Neuronal stem cell (in vitro differentiated cells): ENCODE data around the gene ADAM12.
A peak's percentile ranks its signal among the peaks of the same experiment; 100 is the strongest.

ENCODE experiments used
- DNase-seq: peaks from one replicate; pipeline ENCODE4 v3.0.0-alpha.2; 2013; ENCODE audit warnings: low spot score
- H2AFZ ChIP-seq: one replicate; pipeline ENCODE4 v1.6.1; 2013; ENCODE audit warnings: mild to moderate bottlenecking, low read length, inconsistent platforms
- H2AK5ac ChIP-seq: 2 replicates; pipeline ENCODE4 v1.6.1; 2013; ENCODE audit warnings: low read depth, mild to moderate bottlenecking, inconsistent platforms, low read length, moderate library complexity, mixed read lengths
- H2BK120ac ChIP-seq: 2 replicates; pipeline ENCODE4 v1.6.1; 2013; ENCODE audit warnings: low read depth, mild to moderate bottlenecking, inconsistent platforms, low read length, moderate library complexity, mixed read lengths
- H2BK12ac ChIP-seq: one replicate; pipeline ENCODE4 v1.6.1; 2013; ENCODE audit warnings: low read length, inconsistent platforms
- H2BK15ac ChIP-seq: 2 replicates; pipeline ENCODE4 v1.6.1; 2013; ENCODE audit warnings: mild to moderate bottlenecking, low read length, inconsistent platforms, mixed read lengths
- H2BK5ac ChIP-seq: one replicate; pipeline ENCODE4 v1.6.1; 2013; ENCODE audit warnings: inconsistent platforms, mild to moderate bottlenecking, low read length, moderate library complexity
- H3K14ac ChIP-seq: one replicate; pipeline ENCODE4 v1.6.1; 2013; ENCODE audit warnings: low read length, inconsistent platforms
- H3K18ac ChIP-seq: 2 replicates; pipeline ENCODE4 v1.6.1; 2013; ENCODE audit warnings: low read length, inconsistent platforms
- H3K23ac ChIP-seq: 2 replicates; pipeline ENCODE4 v1.6.1; 2013; ENCODE audit warnings: low read depth, mild to moderate bottlenecking, mixed read lengths, low read length, inconsistent platforms; ENCODE audit not compliant: poor library complexity
- H3K27ac ChIP-seq: replicated peaks from 3 replicates; pipeline ENCODE4 v1.5.1; 2013; ENCODE audit warnings: low read length, inconsistent platforms
- H3K27me3 ChIP-seq, 3 experiments: 2 replicates each; pipeline ENCODE4 v1.6.1; 2013; ENCODE audit warnings: low read length in 3 of 3, mild to moderate bottlenecking in 2 of 3, inconsistent platforms in 1 of 3, low read depth in 1 of 3, mixed read lengths in 1 of 3, moderate library complexity in 1 of 3; ENCODE audit not compliant: control insufficient read depth in 3 of 3, insufficient read depth in 3 of 3
- H3K36me3 ChIP-seq, 2 donors: replicated peaks in 1 of 2; 2 replicates each; pipeline ENCODE4 v1.6.1; 2013; ENCODE audit warnings: low read length in 2 of 2; ENCODE audit not compliant: control insufficient read depth in 2 of 2, insufficient read depth in 2 of 2
- H3K4ac ChIP-seq: 2 replicates; pipeline ENCODE4 v1.6.1; 2013; ENCODE audit warnings: inconsistent platforms, mild to moderate bottlenecking, low read length, moderate library complexity
- H3K4me1 ChIP-seq, 2 donors: 1 replicate in 1 of 2; 2 replicates in 1 of 2; pipeline ENCODE4 v1.6.1; 2013; ENCODE audit warnings: low read length in 2 of 2, low read depth in 1 of 2; ENCODE audit not compliant: control insufficient read depth in 2 of 2, insufficient read depth in 1 of 2
- H3K4me2 ChIP-seq: one replicate; pipeline ENCODE4 v1.6.1; 2013; ENCODE audit warnings: mild to moderate bottlenecking, low read length, inconsistent platforms; ENCODE audit not compliant: insufficient read depth, poor library complexity, severe bottlenecking
- H3K4me3 ChIP-seq, 2 donors: 2 replicates each; pipeline ENCODE4 v1.5.1; 2013; ENCODE audit warnings: low read length in 2 of 2, mild to moderate bottlenecking in 2 of 2, inconsistent platforms in 1 of 2, moderate library complexity in 1 of 2
- H3K79me1 ChIP-seq: one replicate; pipeline ENCODE4 v1.6.1; 2013; ENCODE audit warnings: low read depth, mild to moderate bottlenecking, inconsistent platforms, low read length, moderate library complexity
- H3K9ac ChIP-seq: one replicate; pipeline ENCODE4 v1.6.1; 2013; ENCODE audit warnings: mild to moderate bottlenecking, low read depth, low read length, inconsistent platforms; ENCODE audit not compliant: poor library complexity
- H3K9me3 ChIP-seq, 2 donors: replicated peaks in 1 of 2; 2 replicates each; pipeline versions ENCODE3 to v1.6.1; 2013; ENCODE audit warnings: low read length in 2 of 2, mild to moderate bottlenecking in 2 of 2, inconsistent platforms in 1 of 2, low read depth in 1 of 2, mixed read lengths in 1 of 2, moderate library complexity in 1 of 2; ENCODE audit not compliant: control insufficient read depth in 2 of 2, insufficient read depth in 1 of 2
- H4K8ac ChIP-seq: one replicate; pipeline ENCODE4 v1.6.1; 2013; ENCODE audit warnings: low read depth, mild to moderate bottlenecking, inconsistent platforms, low read length, moderate library complexity
- H4K91ac ChIP-seq: one replicate; pipeline ENCODE4 v1.6.1; 2013; ENCODE audit warnings: low read length, low read depth, mild to moderate bottlenecking, inconsistent platforms; ENCODE audit not compliant: poor library complexity
- WGBS, 2 donors: extraction: QIAGEN DNeasy Blood & Tissue Kit; methylation state at CpG; one replicate each; pipeline ENCODE4 v1.1.7; 2013; ENCODE audit warnings: missing lambda C conversion rate in 2 of 2, mixed read lengths in 1 of 2; ENCODE audit not compliant: insufficient read length in 2 of 2, insufficient replicate concordance in 1 of 2; ENCODE audit errors: extremely low coverage in 2 of 2; 5-methylcytosine and 5-hydroxymethylcytosine counted together

Gene ADAM12

DNA sequence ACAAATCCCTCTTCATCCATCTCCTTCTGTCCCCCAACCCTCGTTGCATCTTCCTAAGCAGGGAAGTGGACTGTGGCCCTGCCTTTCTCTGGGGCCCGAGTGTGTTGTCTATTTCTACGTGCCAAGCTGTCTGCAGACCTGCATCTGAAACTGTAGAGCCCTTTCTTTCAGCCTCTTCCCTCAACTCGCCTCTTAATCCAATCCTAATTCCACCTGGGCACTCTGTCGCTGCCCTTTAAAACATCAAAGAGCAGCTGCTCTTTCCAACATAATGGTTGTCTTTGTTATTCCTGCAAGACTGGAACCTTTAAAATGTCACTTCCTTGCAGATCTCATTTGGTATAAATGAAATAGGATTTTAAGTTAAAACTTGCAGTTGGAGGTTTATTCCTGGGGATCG, 21.5 kb upstream of the ADAM12 start:
- no peak overlapping the region for H2AK5ac ChIP-seq
- no peak overlapping the region for H3K4me2 ChIP-seq
- no CpG with 5 or more reads among the region's 6 CpGs for whole genome bisulfite sequencing, 2 donors
- H2BK5ac ChIP-seq = no peak overlapping the region
- H4K8ac ChIP-seq = no peak overlapping the region
- no peak overlapping the region for H3K23ac ChIP-seq
- H4K91ac ChIP-seq = no peak overlapping the region
- no peak overlapping the region for H3K4me3 ChIP-seq
- DNase-seq = no peak
- H3K14ac ChIP-seq = no peak overlapping the region
- no peak overlapping the region for H2AFZ ChIP-seq
- H3K4me1 ChIP-seq = peaks cover 7 to 9% of the 10 kb centered on the region in 2 donors
- no peak overlapping the region for H3K9ac ChIP-seq
- peaks cover 0 to 8% (median 0%) of the 10 kb centered on the region in 3 experiments for H3K27me3 ChIP-seq
- H3K4ac ChIP-seq = no peak overlapping the region
- H3K18ac ChIP-seq = no peak overlapping the region
- H3K27ac ChIP-seq = no peak overlapping the region
- H2BK120ac ChIP-seq = no peak overlapping the region
- no peaks in the 10 kb centered on the region for H3K79me1 ChIP-seq
- no peak overlapping the region for H2BK15ac ChIP-seq
- no peaks in the 10 kb centered on the region for H3K36me3 ChIP-seq
- no peaks in the 10 kb centered on the region for H3K9me3 ChIP-seq
- no peak overlapping the region for H2BK12ac ChIP-seq

GRCh38 chr10:126408953-126409641, 20.8 kb upstream of the ADAM12 start:
- H3K4me2 ChIP-seq = no peak overlapping the region
- H4K8ac ChIP-seq = no peak overlapping the region
- no peak overlapping the region for H2BK15ac ChIP-seq
- peak overlapping the region; percentile 35 for H3K18ac ChIP-seq
- H3K9ac ChIP-seq = no peak overlapping the region
- H2BK12ac ChIP-seq = peak overlapping the region; percentile 63
- H3K27ac ChIP-seq = no peak overlapping the region
- H3K79me1 ChIP-seq = no peaks in the 10 kb centered on the region
- peaks cover 0 to 8% (median 0%) of the 10 kb centered on the region in 3 experiments for H3K27me3 ChIP-seq
- H3K36me3 ChIP-seq = no peaks in the 10 kb centered on the region
- no peak overlapping the region for H2BK5ac ChIP-seq
- no peak overlapping the region for H2AFZ ChIP-seq
- no peak for DNase-seq
- H3K23ac ChIP-seq = no peak overlapping the region
- H3K14ac ChIP-seq = no peak overlapping the region
- H3K4me3 ChIP-seq = peak overlapping the region in 1 of 2 donors; percentile 51
- no CpG with 5 or more reads among the region's 11 CpGs for WGBS, 2 donors
- no peak overlapping the region for H3K4ac ChIP-seq
- H2BK120ac ChIP-seq = no peak overlapping the region
- H3K4me1 ChIP-seq = peaks cover 7 to 9% of the 10 kb centered on the region in 2 donors
- no peak overlapping the region for H4K91ac ChIP-seq
- no peak overlapping the region for H2AK5ac ChIP-seq
- no peaks in the 10 kb centered on the region for H3K9me3 ChIP-seq

DNA sequence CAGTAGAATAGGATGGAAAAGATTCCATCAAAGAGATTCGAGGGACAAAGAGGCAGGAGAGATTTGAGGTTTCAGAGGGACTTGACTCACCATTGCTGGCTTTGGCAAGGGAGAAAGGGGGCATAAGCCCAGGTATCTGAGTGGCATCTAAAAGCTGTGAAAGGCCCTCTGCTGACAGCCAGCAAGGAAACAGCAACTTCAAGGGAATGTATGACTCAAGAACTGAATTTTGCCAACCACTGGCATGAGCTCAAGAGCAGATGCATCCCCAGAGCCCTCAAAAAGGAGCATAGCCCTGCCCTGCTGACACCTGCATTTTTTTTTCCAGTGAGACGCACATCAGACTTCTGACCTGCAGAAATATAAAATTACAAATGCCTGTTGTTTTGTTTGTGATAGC, 19.6 kb upstream of the ADAM12 start:
- Histone ChIP-seq H3K4me3 (no peak overlapping the region), H3K27ac (no peak overlapping the region), H4K8ac (no peak overlapping the region), H3K79me1 (no peaks in the 10 kb centered on the region), H2BK12ac (no peak overlapping the region), H3K4me2 (no peak overlapping the region), H3K18ac (peak overlapping the region; percentile 33), H2BK5ac (no peak overlapping the region), H3K14ac (no peak overlapping the region), H2BK15ac (no peak overlapping the region), H2BK120ac (no peak overlapping the region), H3K23ac (no peak overlapping the region), H3K9me3 (no peaks in the 10 kb centered on the region), H3K9ac (no peak overlapping the region), H2AK5ac (no peak overlapping the region), H3K4me1 (peaks cover 9 to 10% of the 10 kb centered on the region in 2 donors), H3K27me3 (peaks cover 0 to 5% (median 0%) of the 10 kb centered on the region in 3 experiments), H4K91ac (no peak overlapping the region), H3K36me3 (no peaks in the 10 kb centered on the region), H2AFZ (no peak overlapping the region), H3K4ac (no peak overlapping the region)
- WGBS, 2 donors = no CpG with 5 or more reads among the region's 2 CpGs
- DNase-seq = no peak

DNA sequence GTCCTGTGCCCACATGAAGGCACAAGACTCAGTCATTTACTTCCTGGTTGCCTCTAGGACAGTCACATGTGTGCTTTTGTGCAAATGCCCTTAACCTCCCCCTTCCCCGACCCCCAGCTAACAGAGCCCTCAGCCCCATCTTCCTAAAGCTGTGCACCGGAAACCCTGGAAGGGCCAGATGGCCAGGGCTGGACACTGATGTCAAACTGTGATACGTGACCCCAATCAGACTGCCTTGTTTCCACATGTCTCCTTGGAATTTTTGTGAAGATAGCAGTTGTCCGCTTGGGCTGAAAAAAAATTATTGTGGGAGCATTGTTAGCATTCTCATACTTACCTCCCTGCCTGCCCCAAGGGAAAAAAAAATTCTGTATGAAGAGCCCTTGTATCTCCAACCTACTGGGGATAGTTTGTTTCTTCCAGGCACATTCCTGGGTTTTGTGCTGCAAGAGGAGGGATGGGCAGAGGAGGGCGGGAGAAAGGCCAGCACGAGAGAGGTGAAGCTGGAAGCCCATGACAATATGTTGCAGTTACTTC, 17.0 kb upstream of the ADAM12 start:
- Histone ChIP-seq H3K23ac (no peak overlapping the region), H3K27ac (no peak overlapping the region), H2BK5ac (no peak overlapping the region), H2AK5ac (no peak overlapping the region), H2BK15ac (no peak overlapping the region), H3K36me3 (no peaks in the 10 kb centered on the region), H3K4me1 (peaks cover 9 to 10% of the 10 kb centered on the region in 2 donors), H2AFZ (peak overlapping the region; percentile 37), H4K8ac (no peak overlapping the region), H3K79me1 (no peaks in the 10 kb centered on the region), H2BK120ac (no peak overlapping the region), H3K4me3 (peak overlapping the region in 1 of 2 donors; percentile 3), H3K27me3 (peaks cover 0 to 2% (median 0%) of the 10 kb centered on the region in 3 experiments), H3K9me3 (no peaks in the 10 kb centered on the region), H4K91ac (no peak overlapping the region), H3K4me2 (no peak overlapping the region), H3K4ac (no peak overlapping the region), H3K18ac (no peak overlapping the region), H3K14ac (no peak overlapping the region), H2BK12ac (no peak overlapping the region), H3K9ac (no peak overlapping the region)
- DNase-seq = no peak
- WGBS, 2 donors = no CpG with 5 or more reads among the region's 6 CpGs
